GM06990 (cell line): ENCODE results near the gene RHCE.
"Not testable (repeated sequence)": the region's sequence is repeated elsewhere in the genome, so short reads cannot be mapped to it uniquely, and the experiment has no call there.

Experiments
- DNase-seq: peaks from one replicate; pipeline ENCODE4 v3.0.0-alpha.2; 2011; ENCODE audit not compliant: insufficient read length; ENCODE audit errors: extremely low read depth
- H3K27me3 ChIP-seq: replicated peaks from 2 replicates; pipeline ENCODE4 v1.6.0; 2011; ENCODE audit warnings: low read length; ENCODE audit not compliant: control insufficient read depth, insufficient read depth
- H3K36me3 ChIP-seq: 2 replicates; pipeline ENCODE4 v1.5.1; 2011; ENCODE audit warnings: low read length; ENCODE audit not compliant: control insufficient read depth, insufficient read depth
- H3K4me3 ChIP-seq: replicated peaks from 2 replicates; pipeline ENCODE4 v1.5.1; 2011; ENCODE audit warnings: low read depth, mild to moderate bottlenecking, control low read depth, low read length
- CTCF ChIP-seq: IDR thresholded peaks from 2 replicates; pipeline ENCODE4 v1.5.1; 2011; ENCODE audit warnings: low read length, control low read depth, mild to moderate bottlenecking, inconsistent platforms; ENCODE audit not compliant: insufficient read depth, poor library complexity, severe bottlenecking

The RHCE gene

GRCh38 chr1:25461849-25462248, 41.2 kb upstream of the RHCE start:
- no peak for TF ChIP-seq CTCF
- Histone ChIP-seq H3K27me3 (no peaks in the 10 kb centered on the region), H3K4me3 (no peak overlapping the region), H3K36me3 (peaks cover 5% of the 10 kb centered on the region)
- DNase-seq, result no peak

- not testable (repeated sequence) for H3K27me3 ChIP-seq, DNase-seq, H3K36me3 ChIP-seq, H3K4me3 ChIP-seq
Observed at GRCh38 chr1:25460816-25461215, 40.2 kb upstream of the RHCE start.

- H3K4me3 ChIP-seq, result no peak overlapping the region
- no peak for TF ChIP-seq CTCF
- no peaks in the 10 kb centered on the region for H3K27me3 ChIP-seq
- DNase-seq, result no peak
- H3K36me3 ChIP-seq, result peaks cover 7% of the 10 kb centered on the region
Observed at GRCh38 chr1:25460020-25460419, 39.4 kb upstream of the RHCE start.

GRCh38 chr1:25458541-25459298, 38.1 kb upstream of the RHCE start:
- Histone ChIP-seq H3K36me3 (peaks cover 7% of the 10 kb centered on the region), H3K27me3 (no peaks in the 10 kb centered on the region), H3K4me3 (no peak overlapping the region)
- no peak for TF ChIP-seq CTCF
- DNase-seq, result no peak

- peaks cover 7% of the 10 kb centered on the region for H3K36me3 ChIP-seq
- TF ChIP-seq CTCF, result no peak
- no peak for DNase-seq
Observed at GRCh38 chr1:25456502-25456901, 35.9 kb upstream of the RHCE start.

GRCh38 chr1:25451908-25452307, 31.3 kb upstream of the RHCE start:
- no peak for DNase-seq
- Histone ChIP-seq H3K4me3 (no peak overlapping the region), H3K36me3 (0 out of 2 replicates have a peak, but pooled peaks cover 1% of the 10 kb centered on the region), H3K27me3 (no peaks in the 10 kb centered on the region)
- no peak for TF ChIP-seq CTCF

More at GRCh38 chr1:25456502-25456901, 35.9 kb upstream of the RHCE start:
- Histone ChIP-seq H3K4me3 (no peak overlapping the region), H3K27me3 (no peaks in the 10 kb centered on the region)
